Mesendoderm (in vitro differentiated cells): ENCODE results near the gene SH3BP4. TPM values are rescaled to one million over a fixed set of nuclear protein-coding genes. Genes with fewer than 3 reads are reported as not detected.

Experiments
- DNase-seq: peaks from one replicate; pipeline ENCODE4 v3.0.0; 2013
- H2AK5ac ChIP-seq: 2 replicates; pipeline ENCODE4 v1.6.1; 2013; ENCODE audit warnings: low read length, inconsistent platforms
- H2BK120ac ChIP-seq: 2 replicates; pipeline ENCODE4 v1.6.1; 2013; ENCODE audit warnings: low read depth, mild to moderate bottlenecking, low read length, moderate library complexity, mixed read lengths
- H2BK15ac ChIP-seq: replicated peaks from 2 replicates; pipeline ENCODE4 v1.6.1; 2013; ENCODE audit warnings: low read depth, mild to moderate bottlenecking, moderate library complexity
- H2BK5ac ChIP-seq: 2 replicates; pipeline ENCODE4 v1.6.1; 2013; ENCODE audit warnings: low read length, inconsistent platforms
- H3K18ac ChIP-seq: 2 replicates; pipeline ENCODE4 v1.6.1; 2013; ENCODE audit warnings: mild to moderate bottlenecking, low read length, mixed read lengths
- H3K23ac ChIP-seq: one replicate; pipeline ENCODE4 v1.6.1; 2013; ENCODE audit warnings: low read length
- H3K27ac ChIP-seq: 2 replicates; pipeline ENCODE4 v1.5.1; 2013; ENCODE audit warnings: low read depth, mild to moderate bottlenecking, inconsistent platforms, low read length, moderate library complexity
- H3K27me3 ChIP-seq: 2 replicates; pipeline ENCODE4 v1.6.1; 2013; ENCODE audit warnings: low read length, control low read depth, mild to moderate bottlenecking, inconsistent platforms; ENCODE audit not compliant: insufficient read depth, poor library complexity
- H3K36me3 ChIP-seq: 2 replicates; pipeline ENCODE4 v1.6.1; 2013; ENCODE audit warnings: low read length, inconsistent platforms; ENCODE audit not compliant: control insufficient read depth, insufficient read depth
- H3K4ac ChIP-seq: one replicate; pipeline ENCODE4 v1.6.1; 2013; ENCODE audit warnings: low read depth, mild to moderate bottlenecking, low read length, moderate library complexity
- H3K4me1 ChIP-seq: 2 replicates; pipeline ENCODE4 v1.6.1; 2013; ENCODE audit warnings: low read depth, low read length, inconsistent platforms; ENCODE audit not compliant: control insufficient read depth
- H3K4me2 ChIP-seq: 2 replicates; pipeline ENCODE4 v1.6.1; 2013; ENCODE audit warnings: low read length
- H3K4me3 ChIP-seq: 2 replicates; pipeline ENCODE4 v1.5.1; 2013; ENCODE audit warnings: mild to moderate bottlenecking, low read length
- H3K56ac ChIP-seq: one replicate; pipeline ENCODE4 v1.6.1; 2013; ENCODE audit warnings: low read length
- H3K79me1 ChIP-seq: 2 replicates; pipeline ENCODE4 v1.6.1; 2013; ENCODE audit warnings: low read length, inconsistent platforms
- H3K79me2 ChIP-seq: 2 replicates; pipeline ENCODE4 v1.6.1; 2013; ENCODE audit warnings: mild to moderate bottlenecking, low read length; ENCODE audit not compliant: control insufficient read depth, insufficient read depth
- H3K9ac ChIP-seq: 2 replicates; pipeline ENCODE4 v1.6.1; 2013; ENCODE audit warnings: low read length, inconsistent platforms
- H4K5ac ChIP-seq: one replicate; pipeline ENCODE4 v1.6.1; 2013; ENCODE audit warnings: low read length
- H4K8ac ChIP-seq: one replicate; pipeline ENCODE4 v1.6.1; 2013; ENCODE audit warnings: low read depth, mild to moderate bottlenecking, control low read depth, low read length, moderate library complexity
- WGBS: extraction: QIAGEN DNeasy Blood & Tissue Kit; methylation state at CpG from one replicate; pipeline ENCODE4 v1.1.7; 2013; ENCODE audit warnings: low lambda C conversion rate, missing lambda C conversion rate; ENCODE audit not compliant: insufficient coverage; ENCODE audit errors: extremely low coverage; 5-methylcytosine and 5-hydroxymethylcytosine counted together
- polyA plus RNA-seq, 2 experiments: library from polyadenylated mRNA; stranded (reverse); fragments of 200-250 nt; gene quantifications; one replicate each; pipeline ENCODE4 v1.2.3, GENCODE V29; 2013

The SH3BP4 gene, protein sequence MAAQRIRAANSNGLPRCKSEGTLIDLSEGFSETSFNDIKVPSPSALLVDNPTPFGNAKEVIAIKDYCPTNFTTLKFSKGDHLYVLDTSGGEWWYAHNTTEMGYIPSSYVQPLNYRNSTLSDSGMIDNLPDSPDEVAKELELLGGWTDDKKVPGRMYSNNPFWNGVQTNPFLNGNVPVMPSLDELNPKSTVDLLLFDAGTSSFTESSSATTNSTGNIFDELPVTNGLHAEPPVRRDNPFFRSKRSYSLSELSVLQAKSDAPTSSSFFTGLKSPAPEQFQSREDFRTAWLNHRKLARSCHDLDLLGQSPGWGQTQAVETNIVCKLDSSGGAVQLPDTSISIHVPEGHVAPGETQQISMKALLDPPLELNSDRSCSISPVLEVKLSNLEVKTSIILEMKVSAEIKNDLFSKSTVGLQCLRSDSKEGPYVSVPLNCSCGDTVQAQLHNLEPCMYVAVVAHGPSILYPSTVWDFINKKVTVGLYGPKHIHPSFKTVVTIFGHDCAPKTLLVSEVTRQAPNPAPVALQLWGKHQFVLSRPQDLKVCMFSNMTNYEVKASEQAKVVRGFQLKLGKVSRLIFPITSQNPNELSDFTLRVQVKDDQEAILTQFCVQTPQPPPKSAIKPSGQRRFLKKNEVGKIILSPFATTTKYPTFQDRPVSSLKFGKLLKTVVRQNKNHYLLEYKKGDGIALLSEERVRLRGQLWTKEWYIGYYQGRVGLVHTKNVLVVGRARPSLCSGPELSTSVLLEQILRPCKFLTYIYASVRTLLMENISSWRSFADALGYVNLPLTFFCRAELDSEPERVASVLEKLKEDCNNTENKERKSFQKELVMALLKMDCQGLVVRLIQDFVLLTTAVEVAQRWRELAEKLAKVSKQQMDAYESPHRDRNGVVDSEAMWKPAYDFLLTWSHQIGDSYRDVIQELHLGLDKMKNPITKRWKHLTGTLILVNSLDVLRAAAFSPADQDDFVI
- polyA plus RNA-seq (2013, experiment 1 of 2) = 26.4 TPM
- 26.9 TPM for polyA plus RNA-seq (2013, experiment 2 of 2)

- Histone ChIP-seq H3K27ac (peak within 1 kb of the TSS; percentile 49), H3K23ac (peak within 1 kb of the TSS; percentile 51), H2BK15ac (peak within 1 kb of the TSS; percentile 9), H2AK5ac (no peak within 1 kb of the TSS), H3K4me1 (peaks cover 18% of the 10 kb centered on the region), H4K8ac (peak within 1 kb of the TSS; percentile 98), H3K9ac (peak within 1 kb of the TSS; percentile 89), H3K18ac (peak within 1 kb of the TSS; percentile 100), H3K79me1 (peaks cover 11% of the 10 kb centered on the region), H3K36me3 (no peaks in the 10 kb centered on the region), H3K79me2 (peaks cover 41% of the 10 kb centered on the region), H3K27me3 (no peaks in the 10 kb centered on the region), H3K4ac (peak within 1 kb of the TSS; percentile 98), H2BK120ac (peak within 1 kb of the TSS; percentile 96), H3K56ac (peak within 1 kb of the TSS; percentile 95), H3K4me2 (peak within 1 kb of the TSS; percentile 84), H2BK5ac (no peak within 1 kb of the TSS), H3K4me3 (peak within 1 kb of the TSS; percentile 79), H4K5ac (no peak within 1 kb of the TSS)
- no CpG with 5 or more reads among the region's 88 CpGs for WGBS
- DNase-seq = peak; percentile 80
These were observed at the start of gene SH3BP4 for GRCh38 chr2:234951664-234952269. TSS of gene SH3BP4 (plus strand) at chr2:234952017. CDS start at chr2:235035003, 82,986 bp downstream.

- Histone ChIP-seq H2AK5ac (no peak overlapping the region), H3K4me1 (no peaks in the 10 kb centered on the region), H4K8ac (no peak overlapping the region), H3K4ac (no peak overlapping the region), H3K4me2 (no peak overlapping the region), H3K4me3 (no peak overlapping the region), H3K23ac (no peak overlapping the region), H3K27me3 (no peaks in the 10 kb centered on the region), H3K56ac (no peak overlapping the region), H3K9ac (no peak overlapping the region), H3K27ac (no peak overlapping the region), H2BK15ac (no peak overlapping the region), H2BK120ac (no peak overlapping the region), H4K5ac (no peak overlapping the region), H2BK5ac (no peak overlapping the region), H3K79me1 (no peaks in the 10 kb centered on the region), H3K18ac (no peak overlapping the region), H3K36me3 (no peaks in the 10 kb centered on the region), H3K79me2 (no peaks in the 10 kb centered on the region)
- DNase-seq = no peak
- WGBS = no CpG with 5 or more reads among the region's 2 CpGs
These were observed 47.0 kb upstream of the SH3BP4 start for GRCh38 chr2:234904785-234905184.

DNA sequence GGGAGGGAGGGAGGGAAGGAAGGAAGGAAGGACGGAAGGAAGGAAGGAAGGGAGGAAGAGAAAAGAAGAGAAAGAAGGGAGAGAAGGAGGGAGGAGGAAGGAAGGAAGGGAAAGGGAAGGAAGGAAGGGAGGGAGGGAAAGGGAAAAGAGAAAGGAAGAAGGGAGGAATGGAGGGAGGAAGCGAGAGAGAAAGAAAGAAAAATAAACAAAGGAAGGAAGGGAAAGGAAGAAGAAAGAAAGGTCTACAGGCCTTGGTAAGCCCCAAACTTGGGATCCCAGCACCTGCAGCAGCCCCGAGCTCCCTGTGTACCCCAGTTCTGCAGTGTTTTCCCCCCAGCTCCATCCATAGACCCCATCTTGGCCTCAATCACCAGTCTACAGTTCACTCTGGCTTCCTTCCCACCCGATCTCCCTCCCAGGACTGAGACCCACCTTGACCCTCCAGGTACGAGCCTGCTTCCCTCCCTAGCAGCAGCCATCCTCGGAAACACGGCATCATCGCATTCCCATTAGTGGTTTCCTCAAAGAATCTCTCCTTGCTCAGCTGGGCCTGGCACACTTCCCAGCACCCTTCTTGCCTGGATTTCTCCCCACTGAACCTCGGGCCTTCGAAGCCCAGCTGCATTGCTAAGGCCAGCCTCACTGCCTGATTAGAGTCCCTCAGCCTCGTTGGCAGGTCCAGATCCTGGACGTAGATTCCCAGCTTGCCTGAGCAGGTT, 46.1 kb upstream of the SH3BP4 start:
- Histone ChIP-seq H4K5ac (no peak overlapping the region), H3K4me3 (no peak overlapping the region), H3K23ac (no peak overlapping the region), H3K18ac (no peak overlapping the region), H3K9ac (no peak overlapping the region), H2AK5ac (no peak overlapping the region), H3K27me3 (no peaks in the 10 kb centered on the region), H3K36me3 (no peaks in the 10 kb centered on the region), H4K8ac (no peak overlapping the region), H3K4me1 (peaks cover 2% of the 10 kb centered on the region), H3K56ac (no peak overlapping the region), H2BK120ac (no peak overlapping the region), H3K4ac (no peak overlapping the region), H3K79me2 (no peaks in the 10 kb centered on the region), H2BK15ac (no peak overlapping the region), H2BK5ac (no peak overlapping the region), H3K4me2 (no peak overlapping the region), H3K27ac (no peak overlapping the region), H3K79me1 (no peaks in the 10 kb centered on the region)
- WGBS = no CpG with 5 or more reads among the region's 12 CpGs
- no peak for DNase-seq

GRCh38 chr2:234910186-234910679, 41.6 kb upstream of the SH3BP4 start:
- WGBS = no CpG with 5 or more reads among the region's 3 CpGs
- H4K8ac ChIP-seq = no peak overlapping the region
- H2BK120ac ChIP-seq = no peak overlapping the region
- H3K79me1 ChIP-seq = no peaks in the 10 kb centered on the region
- H3K23ac ChIP-seq = no peak overlapping the region
- no peaks in the 10 kb centered on the region for H3K36me3 ChIP-seq
- no peak overlapping the region for H3K18ac ChIP-seq
- H3K27ac ChIP-seq = no peak overlapping the region
- H3K4me3 ChIP-seq = no peak overlapping the region
- H3K56ac ChIP-seq = no peak overlapping the region
- no peak overlapping the region for H4K5ac ChIP-seq
- H2AK5ac ChIP-seq = no peak overlapping the region
- no peak overlapping the region for H2BK5ac ChIP-seq
- no peak overlapping the region for H3K4ac ChIP-seq
- H3K27me3 ChIP-seq = no peaks in the 10 kb centered on the region
- H3K9ac ChIP-seq = no peak overlapping the region
- DNase-seq = no peak
- no peak overlapping the region for H3K4me2 ChIP-seq
- no peaks in the 10 kb centered on the region for H3K79me2 ChIP-seq
- H2BK15ac ChIP-seq = no peak overlapping the region
- H3K4me1 ChIP-seq = peaks cover 2% of the 10 kb centered on the region

- no CpG with 5 or more reads among the region's 2 CpGs for WGBS
- H3K4ac ChIP-seq = no peak overlapping the region
- no peak for DNase-seq
These were observed 40.5 kb upstream of the SH3BP4 start for GRCh38 chr2:234911271-234911670.

More at GRCh38 chr2:234911271-234911670, 40.5 kb upstream of the SH3BP4 start:
- H3K27ac ChIP-seq = no peak overlapping the region
- no peak overlapping the region for H2BK120ac ChIP-seq
- no peak overlapping the region for H3K9ac ChIP-seq
- H3K79me1 ChIP-seq = no peaks in the 10 kb centered on the region
- no peak overlapping the region for H2AK5ac ChIP-seq
- H3K18ac ChIP-seq = no peak overlapping the region
- no peak overlapping the region for H2BK5ac ChIP-seq
- no peak overlapping the region for H3K23ac ChIP-seq
- no peak overlapping the region for H3K4me2 ChIP-seq
- no peak overlapping the region for H4K5ac ChIP-seq
- H3K79me2 ChIP-seq = no peaks in the 10 kb centered on the region
- peaks cover 2% of the 10 kb centered on the region for H3K4me1 ChIP-seq
- no peak overlapping the region for H2BK15ac ChIP-seq
- H3K27me3 ChIP-seq = no peaks in the 10 kb centered on the region
- no peak overlapping the region for H3K56ac ChIP-seq
- no peaks in the 10 kb centered on the region for H3K36me3 ChIP-seq
- H3K4me3 ChIP-seq = no peak overlapping the region
- no peak overlapping the region for H4K8ac ChIP-seq
